H9 (cell line): Measurements from ENCODE around the gene ATRN. TPM values are rescaled to one million over a fixed set of nuclear protein-coding genes. Genes with fewer than 3 reads are reported as not detected.

Source experiments
- DNase-seq: peaks from one replicate; pipeline ENCODE4 v3.0.0-alpha.2; 2017
- H2AFZ ChIP-seq: one replicate; pipeline ENCODE4 v1.6.1; 2013; ENCODE audit warnings: mild to moderate bottlenecking, low read length, control low read depth, moderate library complexity
- H2AK5ac ChIP-seq: 2 replicates; pipeline ENCODE4 v1.6.1; 2013; ENCODE audit warnings: low read length, control low read depth, mixed read lengths; ENCODE audit not compliant: insufficient read length
- H2BK120ac ChIP-seq: one replicate; pipeline ENCODE4 v1.6.1; 2013; ENCODE audit warnings: low read depth, mild to moderate bottlenecking, low read length, control low read depth, inconsistent platforms; ENCODE audit not compliant: poor library complexity, severe bottlenecking
- H2BK12ac ChIP-seq: 2 replicates; pipeline ENCODE4 v1.6.1; 2013; ENCODE audit warnings: low read length, control low read depth, mixed read lengths, low read depth; ENCODE audit not compliant: insufficient read length
- H2BK15ac ChIP-seq: 2 replicates; pipeline ENCODE4 v1.6.1; 2013; ENCODE audit warnings: low read depth, low read length, control low read depth
- H2BK20ac ChIP-seq: one replicate; pipeline ENCODE4 v1.6.1; 2013; ENCODE audit warnings: low read depth, mild to moderate bottlenecking, low read length, control low read depth, inconsistent platforms; ENCODE audit not compliant: poor library complexity, severe bottlenecking
- H2BK5ac ChIP-seq: 2 replicates; pipeline ENCODE4 v1.6.1; 2013; ENCODE audit warnings: low read length, control low read depth, mixed read lengths; ENCODE audit not compliant: insufficient read length
- H3K14ac ChIP-seq: 2 replicates; pipeline ENCODE4 v1.6.1; 2013; ENCODE audit warnings: low read length, control low read depth; ENCODE audit not compliant: insufficient read depth
- H3K18ac ChIP-seq: 2 replicates; pipeline ENCODE4 v1.6.1; 2013; ENCODE audit warnings: low read depth, mild to moderate bottlenecking, mixed read lengths, low read length, control low read depth; ENCODE audit not compliant: insufficient read length
- H3K23ac ChIP-seq: 2 replicates; pipeline ENCODE4 v1.6.1; 2013; ENCODE audit warnings: low read length, control low read depth, mixed read lengths, low read depth; ENCODE audit not compliant: insufficient read length
- H3K23me2 ChIP-seq: 2 replicates; pipeline ENCODE4 v1.6.1; 2013; ENCODE audit warnings: low read depth, mild to moderate bottlenecking, mixed read lengths, low read length, control low read depth; ENCODE audit not compliant: insufficient read length, poor library complexity, severe bottlenecking
- H3K27ac ChIP-seq: 2 replicates; pipeline ENCODE4 v1.5.1; 2013; ENCODE audit warnings: low read length, control low read depth, mixed read lengths, low read depth; ENCODE audit not compliant: insufficient read length
- H3K27me3 ChIP-seq: 2 replicates; pipeline ENCODE4 v1.6.1; 2013; ENCODE audit warnings: low read length, control low read depth, inconsistent platforms; ENCODE audit not compliant: insufficient read depth
- H3K4ac ChIP-seq: 2 replicates; pipeline ENCODE4 v1.6.1; 2013; ENCODE audit warnings: low read depth, mild to moderate bottlenecking, control low read depth, inconsistent platforms, low read length, moderate library complexity
- H3K4me1 ChIP-seq: 2 replicates; pipeline ENCODE4 v1.6.1; 2013; ENCODE audit warnings: low read length, control low read depth, inconsistent platforms; ENCODE audit not compliant: insufficient read depth
- H3K4me2 ChIP-seq: 2 replicates; pipeline ENCODE4 v1.6.1; 2013; ENCODE audit warnings: low read length, control low read depth, mixed read lengths; ENCODE audit not compliant: insufficient read length, insufficient read depth
- H3K56ac ChIP-seq: 2 replicates; pipeline ENCODE4 v1.6.1; 2013; ENCODE audit warnings: low read depth, mild to moderate bottlenecking, mixed read lengths, low read length, control low read depth; ENCODE audit not compliant: insufficient read length
- H3K79me1 ChIP-seq: 2 replicates; pipeline ENCODE4 v1.6.1; 2013; ENCODE audit warnings: low read depth, mild to moderate bottlenecking, moderate library complexity, low read length, control low read depth, inconsistent platforms; ENCODE audit not compliant: insufficient read depth, poor library complexity, severe bottlenecking
- H3K79me2 ChIP-seq: 2 replicates; pipeline ENCODE4 v1.6.1; 2013; ENCODE audit warnings: low read length, control low read depth, inconsistent platforms; ENCODE audit not compliant: insufficient read depth
- H3K9ac ChIP-seq: 2 replicates; pipeline ENCODE4 v1.6.1; 2013; ENCODE audit warnings: low read length, control low read depth, mixed read lengths; ENCODE audit not compliant: insufficient read length; ENCODE audit errors: extremely low read depth
- H3K9me3 ChIP-seq: one replicate; pipeline ENCODE4 v1.6.1; 2013; ENCODE audit warnings: low read depth, low read length, inconsistent platforms; ENCODE audit not compliant: control insufficient read depth
- H3T11ph ChIP-seq: one replicate; pipeline ENCODE4 v1.6.1; 2013; ENCODE audit warnings: mild to moderate bottlenecking, low read length, control low read depth, inconsistent platforms
- H4K20me1 ChIP-seq: one replicate; pipeline ENCODE4 v1.6.1; 2013; ENCODE audit not compliant: control insufficient read depth, insufficient read length, insufficient read depth
- H4K5ac ChIP-seq: 2 replicates; pipeline ENCODE4 v1.6.1; 2013; ENCODE audit warnings: low read depth, mild to moderate bottlenecking, mixed read lengths, low read length, control low read depth; ENCODE audit not compliant: insufficient read length
- H4K8ac ChIP-seq: replicated peaks from 2 replicates; pipeline ENCODE4 v1.6.1; 2013; ENCODE audit warnings: low read length, control low read depth, mixed read lengths, low read depth; ENCODE audit not compliant: insufficient read length
- H4K91ac ChIP-seq: 2 replicates; pipeline ENCODE4 v1.6.1; 2013; ENCODE audit warnings: low read depth, mild to moderate bottlenecking, moderate library complexity, mixed read lengths, low read length, control low read depth; ENCODE audit not compliant: insufficient read length
- H3K27ac Mint-ChIP-seq, 3 experiments: 2 replicates in 2 of 3; 3 replicates in 1 of 3; pipeline ENCODE4 v1.8.0; 2020 to 2021; ENCODE audit warnings: mixed read lengths in 3 of 3, mild to moderate bottlenecking in 1 of 3, moderate library complexity in 1 of 3
- H3K27me3 Mint-ChIP-seq: 2 replicates; pipeline ENCODE4 v1.8.0; 2021; ENCODE audit warnings: low read depth, mild to moderate bottlenecking, moderate library complexity, mixed read lengths
- H3K36me3 Mint-ChIP-seq, 3 experiments: 2 replicates in 2 of 3; 3 replicates in 1 of 3; pipeline ENCODE4 v1.8.0; 2020 to 2021; ENCODE audit warnings: low read depth in 3 of 3, mixed read lengths in 3 of 3; ENCODE audit not compliant: insufficient read depth in 1 of 3
- H3K4me1 Mint-ChIP-seq, 2 experiments: 2 replicates each; pipeline ENCODE4 v1.8.0; 2020; ENCODE audit warnings: mixed read lengths in 2 of 2
- H3K4me3 Mint-ChIP-seq, 2 experiments: 2 replicates in 1 of 2; 3 replicates in 1 of 2; pipeline ENCODE4 v1.8.0; 2020 to 2021; ENCODE audit warnings: mild to moderate bottlenecking in 2 of 2, mixed read lengths in 2 of 2, moderate library complexity in 1 of 2
- H3K9me3 Mint-ChIP-seq, 2 experiments: 2 replicates in 1 of 2; 3 replicates in 1 of 2; pipeline ENCODE4 v1.8.0; 2020; ENCODE audit warnings: mild to moderate bottlenecking in 2 of 2, mixed read lengths in 2 of 2, moderate library complexity in 1 of 2
- CTCF ChIP-seq: fragments of 200-600 bp; sonication (generic); conservative IDR thresholded peaks from 3 replicates; pipeline ENCODE4 v1.8.0; 2021; ENCODE audit warnings: antibody characterized with exemption, mild to moderate bottlenecking
- WGBS: extraction: QIAGEN DNeasy Blood & Tissue Kit; methylation state at CpG from one replicate; pipeline ENCODE4 v1.1.7; 2013; ENCODE audit warnings: missing lambda C conversion rate, low lambda C conversion rate, mixed read lengths; ENCODE audit not compliant: insufficient read length; ENCODE audit errors: extremely low coverage; 5-methylcytosine and 5-hydroxymethylcytosine counted together
- total RNA-seq: library from RNA; stranded (reverse); gene quantifications from 2 replicates; pipeline ENCODE4 v1.2.1, GENCODE V29; 2021

ATRN gene
- total RNA-seq, 1 experiment from 2014 or later: 23.1 TPM

DNA sequence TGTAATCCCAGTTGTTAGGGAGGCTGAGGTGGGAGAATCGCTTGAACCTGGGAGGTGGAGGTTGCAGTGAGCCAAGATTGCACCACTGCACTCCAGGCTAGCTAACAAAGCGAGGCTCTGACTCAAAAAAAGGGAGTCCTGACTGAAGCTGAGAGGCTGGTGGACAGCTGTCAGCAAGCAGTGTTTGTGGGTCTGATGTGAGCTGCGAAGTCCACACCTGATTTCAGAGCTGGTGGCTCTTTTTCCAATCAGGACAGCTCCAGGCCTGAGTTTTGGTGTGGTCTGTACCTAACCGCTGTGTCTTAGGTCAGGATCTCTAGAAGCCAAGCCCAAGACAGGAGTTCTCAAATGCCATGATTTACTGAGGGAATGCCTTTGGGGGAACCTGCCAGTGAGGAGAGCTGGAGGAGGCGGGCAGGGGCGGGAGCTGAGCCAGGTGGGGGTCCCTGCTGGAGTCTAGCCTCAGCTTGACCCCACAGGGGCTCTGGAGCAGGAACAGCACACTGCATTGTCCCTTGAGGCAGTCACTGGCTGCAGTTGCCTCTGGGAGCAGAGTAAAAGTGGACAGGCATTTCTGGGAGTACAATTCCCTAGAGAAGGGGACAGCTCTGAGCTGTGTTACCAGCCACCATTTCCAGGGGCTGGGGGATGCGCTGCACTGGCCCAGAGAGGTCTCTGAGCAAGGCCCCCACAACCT, 187.3 kb downstream of the ATRN start:
- peaks cover 43% of the 10 kb centered on the region for H3K27me3 Mint-ChIP-seq
- Histone ChIP-seq H3K4me2 (no peak overlapping the region), H2BK12ac (no peak overlapping the region), H3K27me3 (peaks cover 5% of the 10 kb centered on the region; the same call in 1 of the 2 replicates), H2BK20ac (no peak overlapping the region), H3K23me2 (no peaks in the 10 kb centered on the region), H4K8ac (no peak overlapping the region), H3K27ac (no peak overlapping the region), H4K91ac (no peak overlapping the region), H2BK5ac (no peak overlapping the region), H4K5ac (peak overlapping the region; percentile 24), H2BK120ac (no peak overlapping the region), H2AFZ (no peak overlapping the region), H3K14ac (no peak overlapping the region; the same call in 1 of the 2 replicates), H3K4me1 (no peaks in the 10 kb centered on the region; the same call in 1 of the 2 replicates), H3T11ph (no peak overlapping the region), H3K23ac (no peak overlapping the region), H3K56ac (no peak overlapping the region), H4K20me1 (no peaks in the 10 kb centered on the region), H3K9ac (no peak overlapping the region), H3K18ac (no peak overlapping the region), H2BK15ac (no peak overlapping the region), H3K79me1 (no peaks in the 10 kb centered on the region), H3K79me2 (no peaks in the 10 kb centered on the region), H2AK5ac (no peak overlapping the region), H3K9me3 (no peaks in the 10 kb centered on the region), H3K4ac (no peak overlapping the region)
- WGBS: no CpG with 5 or more reads among the region's 7 CpGs
- TF ChIP-seq CTCF: no peak
- peak; percentile 24 for DNase-seq
- peaks cover 3 to 8% of the 10 kb centered on the region in 2 experiments; a peak in 2 of 5 replicates for H3K9me3 Mint-ChIP-seq
- no peak overlapping the region for H3K4me3 Mint-ChIP-seq
- H3K27ac Mint-ChIP-seq: no peak overlapping the region
- peaks cover 11 to 16% of the 10 kb centered on the region in 2 experiments for H3K4me1 Mint-ChIP-seq
- H3K36me3 Mint-ChIP-seq: no peaks in the 10 kb centered on the region; a peak in 2 of 7 replicates
